GM21528 (cell line): ENCODE measurements around the gene CISD3.
A peak's percentile ranks its signal among the peaks of the same experiment; 100 is the strongest.

ENCODE experiments used
- ATAC-seq: cut with Tn5 transposase; IDR thresholded peaks from one replicate; pipeline ENCODE4 v1.9.1; 2021; ENCODE audit warnings: mild to moderate bottlenecking, moderate library complexity; ENCODE audit not compliant: unreplicated experiment, low FRiP score

Gene CISD3

GRCh38 chr17:38741921-38742410 is 11.8 kb downstream of the CISD3 start:
- no peak for ATAC-seq

- ATAC-seq = no peak
These were observed 12.5 kb downstream of the CISD3 start for GRCh38 chr17:38742411-38743308.

DNA sequence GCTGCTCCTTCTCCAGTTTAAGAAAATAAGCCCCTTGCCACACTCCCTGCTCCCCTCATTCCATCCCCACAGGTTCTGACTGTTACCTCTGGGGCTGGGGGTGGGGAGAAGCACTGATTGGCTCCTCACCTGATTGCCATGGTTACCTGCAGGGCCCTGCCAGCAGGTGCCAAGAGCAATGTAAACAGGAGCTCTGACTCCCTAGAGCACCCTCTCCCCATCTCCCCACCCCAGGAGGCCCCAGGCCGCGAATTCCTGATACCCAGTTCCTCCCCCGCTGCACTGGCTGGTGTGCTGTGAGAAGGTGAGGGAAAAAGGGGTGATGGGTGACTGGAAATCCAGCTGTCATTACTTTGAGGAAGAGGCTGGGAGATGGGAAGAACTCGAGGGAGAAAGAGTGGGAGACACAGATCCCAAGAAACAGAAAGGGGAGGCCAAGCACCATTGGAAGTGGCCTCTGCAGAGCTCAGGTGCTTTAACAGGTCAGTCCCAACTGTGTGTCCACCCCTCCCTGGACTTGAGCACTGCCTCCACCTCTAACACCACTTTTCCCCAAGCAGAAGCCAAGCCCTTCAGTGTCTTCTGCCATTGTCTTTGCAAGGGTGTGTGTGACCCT is 13.5 kb downstream of the CISD3 start:
- no peak for ATAC-seq

GRCh38 chr17:38745545-38745944 is 15.4 kb downstream of the CISD3 start:
- ATAC-seq = no peak

GRCh38 chr17:38746004-38746848 is 16.1 kb downstream of the CISD3 start:
- no peak for ATAC-seq

- no peak for ATAC-seq
These were observed 16.8 kb downstream of the CISD3 start for GRCh38 chr17:38746849-38747462.

- ATAC-seq = no peak
These were observed 17.5 kb downstream of the CISD3 start for GRCh38 chr17:38747463-38748148.

DNA sequence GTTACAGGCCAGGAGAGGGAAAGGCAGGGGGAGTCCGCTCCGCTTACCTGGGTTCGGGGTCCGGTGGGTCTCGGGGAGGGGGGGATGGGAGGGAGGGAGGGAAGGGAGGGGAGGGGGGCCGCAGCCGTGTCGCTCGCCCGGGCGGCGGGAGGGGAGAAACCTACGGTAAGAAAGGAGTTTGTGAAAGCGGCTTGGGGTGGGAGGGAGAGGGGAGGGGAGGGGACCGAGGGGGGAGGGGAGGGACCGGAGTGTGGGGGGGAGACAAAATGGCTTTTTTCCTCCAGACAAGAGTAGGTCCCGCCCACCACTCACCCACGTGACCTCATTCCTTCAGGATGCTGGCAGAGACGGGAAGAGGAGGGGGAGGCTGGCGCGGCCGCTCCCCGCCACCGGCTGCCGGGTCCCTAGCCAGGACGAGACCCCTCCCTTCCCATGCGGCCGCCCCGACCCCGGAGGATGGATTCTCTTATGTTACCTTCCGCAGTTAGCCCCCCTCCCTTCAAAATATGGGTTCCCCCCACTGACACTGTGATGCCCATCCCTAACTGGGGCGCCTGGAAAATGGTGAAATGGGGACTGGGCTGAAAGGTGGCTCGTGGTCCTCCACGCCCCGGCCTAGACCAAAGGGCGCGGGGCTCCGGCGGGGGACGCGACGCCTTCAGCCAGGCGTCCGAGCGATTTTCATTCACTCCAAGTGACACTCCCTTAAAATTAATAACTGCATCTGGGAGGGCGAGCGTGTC is 18.2 kb downstream of the CISD3 start, which contains the start of gene PCGF2:
TSS of gene PCGF2 (minus strand) at position 188 of the 743 bp plus-strand sequence. CDS start 7,934 bp downstream, outside the sequence.
- no peak for ATAC-seq

GRCh38 chr17:38748892-38749222 is 18.7 kb downstream of the CISD3 start:
- no peak for ATAC-seq

GRCh38 chr17:38749223-38750043 is 19.3 kb downstream of the CISD3 start:
- no peak for ATAC-seq

- no peak for ATAC-seq
These were observed 19.8 kb downstream of the CISD3 start for GRCh38 chr17:38750044-38750311.

DNA sequence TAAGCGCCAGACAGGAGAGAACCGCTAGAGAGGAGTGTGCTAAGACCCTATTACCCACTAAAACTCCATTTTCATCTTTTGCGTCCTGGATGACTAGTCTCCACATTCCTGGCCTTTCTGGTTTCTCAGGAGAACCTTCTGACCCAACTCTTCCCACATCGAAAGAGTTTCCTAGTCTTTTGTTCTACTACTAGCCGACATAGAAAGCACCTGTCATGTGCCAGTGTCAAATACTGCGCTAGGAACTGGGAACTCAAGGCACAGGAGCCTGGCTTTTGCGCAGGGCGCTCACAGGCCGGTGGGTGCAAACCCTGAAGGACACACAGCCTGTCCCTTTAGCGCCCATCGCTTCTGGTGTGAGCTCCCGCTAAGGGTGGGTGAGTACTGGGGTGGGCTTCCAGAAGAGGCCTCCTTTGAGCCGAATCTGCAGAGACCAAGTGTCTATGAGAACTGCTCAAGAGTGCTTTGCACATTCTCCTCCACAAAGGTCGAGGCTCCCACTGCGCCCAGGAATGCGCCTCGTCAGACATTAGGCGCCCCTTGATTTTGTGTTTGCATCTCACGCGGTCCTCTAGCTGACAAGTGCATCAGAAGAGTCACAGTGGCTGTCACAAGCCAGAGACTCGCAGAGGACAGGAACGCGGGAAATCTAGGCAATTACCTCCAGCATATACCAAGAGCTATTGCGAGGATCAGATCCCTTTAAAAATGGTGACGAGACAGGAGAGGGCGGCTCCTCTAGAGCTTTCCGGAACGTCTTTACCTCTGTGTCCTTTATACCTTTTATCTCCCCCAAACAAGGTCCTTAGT is 20.4 kb downstream of the CISD3 start:
- no peak for ATAC-seq

DNA sequence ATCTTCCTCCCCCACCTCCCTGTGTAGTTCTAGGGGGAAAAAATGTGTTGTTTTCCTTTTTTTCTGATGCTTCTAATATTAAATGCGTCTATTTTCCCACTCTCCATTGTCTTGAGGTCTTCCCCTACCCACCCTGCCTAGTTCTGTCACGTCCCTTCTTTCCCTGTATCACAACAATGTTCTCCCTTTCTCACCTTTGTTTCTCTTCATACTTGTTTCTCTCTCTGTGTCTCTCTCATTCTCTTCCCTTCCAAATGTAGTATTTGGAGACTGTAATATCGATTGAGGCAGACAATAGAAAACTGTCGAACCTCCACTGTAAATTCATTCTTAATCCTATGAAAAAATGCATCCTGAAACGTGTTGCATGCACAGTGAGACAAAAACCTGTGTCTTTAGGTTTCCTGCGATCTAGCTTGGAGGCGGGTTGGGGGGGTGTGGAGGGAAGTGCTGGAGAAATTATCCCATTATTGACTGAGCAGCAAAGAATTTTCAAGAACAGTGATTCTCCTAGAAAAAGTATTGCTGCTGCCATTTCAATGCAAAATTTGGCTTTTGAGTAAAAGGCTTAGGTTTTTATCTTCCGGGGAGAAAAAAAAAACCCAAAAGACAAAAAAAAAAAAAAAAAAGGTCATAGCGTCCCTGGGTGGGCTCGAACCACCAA is 21.1 kb downstream of the CISD3 start:
- no peak for ATAC-seq

DNA sequence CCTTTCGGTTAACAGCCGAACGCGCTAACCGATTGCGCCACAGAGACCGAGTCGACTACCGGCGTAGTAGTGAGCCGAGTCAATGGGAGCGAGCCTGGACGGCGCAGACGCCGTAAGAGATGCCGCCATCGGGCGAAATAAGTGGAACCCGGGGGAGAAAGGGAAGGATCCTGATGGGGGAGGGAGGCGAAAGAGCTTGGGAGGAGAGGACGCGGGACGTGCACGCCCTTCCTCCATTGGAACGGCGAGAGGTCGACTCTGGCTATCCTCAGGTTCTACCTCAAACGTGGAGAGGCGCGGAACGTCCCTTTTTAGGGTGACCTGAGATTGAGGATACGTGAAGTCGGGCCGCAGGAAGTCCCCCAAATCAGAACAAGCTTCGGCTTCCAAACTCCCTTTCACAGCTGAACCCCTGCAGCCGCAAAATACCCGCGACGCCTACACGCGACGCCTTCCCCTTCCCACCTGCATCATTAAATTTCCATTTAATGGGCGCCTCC is 21.7 kb downstream of the CISD3 start:
- ATAC-seq = peak; percentile 33

DNA sequence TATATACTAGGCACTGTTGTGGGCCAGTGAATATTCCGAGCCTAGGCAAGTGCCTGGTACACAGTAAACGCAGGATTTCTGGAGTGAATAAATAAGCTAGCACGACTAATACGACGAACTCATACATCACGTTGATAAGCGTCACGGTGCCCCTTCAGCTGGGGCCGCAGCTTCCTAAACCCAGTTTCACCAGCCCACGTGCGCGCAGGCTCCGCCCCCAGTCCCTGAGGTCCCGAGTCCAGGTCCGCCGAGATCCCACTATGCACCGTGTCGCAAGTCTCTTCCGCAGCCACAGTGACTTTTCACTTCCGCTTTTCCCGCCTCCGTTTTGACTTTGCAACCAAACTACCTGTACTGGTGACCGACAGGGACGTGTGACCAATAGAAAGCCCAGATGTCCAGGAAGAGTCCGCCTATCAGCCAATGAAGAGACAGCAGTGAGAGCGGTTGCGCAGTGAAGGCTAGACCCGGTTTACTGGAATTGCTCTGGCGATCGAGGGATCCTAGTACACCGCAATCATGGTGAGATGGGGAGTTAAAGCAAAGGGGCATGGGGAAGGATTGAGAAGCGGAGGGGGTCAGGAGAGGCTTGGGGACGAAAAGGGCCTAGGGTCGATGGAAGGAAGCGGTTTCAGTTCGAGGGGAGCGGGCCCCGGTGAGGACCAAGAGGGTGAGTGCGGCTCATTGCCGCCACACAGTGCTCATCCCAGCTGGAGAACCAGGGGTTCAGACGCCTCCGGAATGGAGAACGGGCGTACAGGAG is 22.3 kb downstream of the CISD3 start, which contains the start of gene PSMB3:
TSS of gene PSMB3 (plus strand) at position 434 of the 763 bp plus-strand sequence. CDS start at position 520, 86 bp downstream.
- ATAC-seq = peak; percentile 91

GRCh38 chr17:38753071-38753506 is 22.9 kb downstream of the CISD3 start:
- no peak for ATAC-seq
